Testis (tissue), 2 donors: Measurements from ENCODE around the gene ERCC8.

ENCODE experiments used
- POLR2A ChIP-seq: fragments of 450-650 bp; IDR thresholded peaks from one replicate; pipeline ENCODE4 v1.6.1; 2017; ENCODE audit warnings: antibody characterized with exemption, mild to moderate bottlenecking, moderate library complexity
- TF ChIP-seq, protein P1 (sequence below), 3 experiments: fragments of 450-650 bp in 2 of 3; fragments of 200-600 bp in 1 of 3; sonication (generic) in 1 of 3; IDR thresholded peaks; one replicate each; pipeline ENCODE4 v1.5.1; 2016 to 2019; ENCODE audit warnings: antibody characterized with exemption in 3 of 3, mild to moderate bottlenecking in 2 of 3, moderate library complexity in 1 of 3

DNA sequence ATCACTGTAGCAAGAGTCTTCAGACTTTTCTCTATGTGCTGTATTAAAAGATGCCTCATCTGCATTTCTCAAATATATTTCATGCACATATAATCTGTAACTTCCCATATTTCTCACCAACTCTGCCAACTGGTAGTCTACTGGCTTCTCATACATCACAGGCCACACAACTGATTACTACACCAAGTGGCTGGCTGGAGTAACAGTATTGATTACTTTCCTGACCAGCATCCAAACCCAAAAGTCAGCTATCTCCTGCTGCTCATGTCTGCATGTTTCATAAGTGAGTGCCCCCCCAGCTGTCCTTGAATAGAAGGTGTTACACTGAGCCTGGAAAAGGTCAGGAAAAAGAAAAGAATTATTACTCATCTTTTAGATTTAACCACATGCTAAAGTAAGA lies 17.4 kb downstream of the ERCC8 start:
- TF ChIP-seq, protein P1, sequence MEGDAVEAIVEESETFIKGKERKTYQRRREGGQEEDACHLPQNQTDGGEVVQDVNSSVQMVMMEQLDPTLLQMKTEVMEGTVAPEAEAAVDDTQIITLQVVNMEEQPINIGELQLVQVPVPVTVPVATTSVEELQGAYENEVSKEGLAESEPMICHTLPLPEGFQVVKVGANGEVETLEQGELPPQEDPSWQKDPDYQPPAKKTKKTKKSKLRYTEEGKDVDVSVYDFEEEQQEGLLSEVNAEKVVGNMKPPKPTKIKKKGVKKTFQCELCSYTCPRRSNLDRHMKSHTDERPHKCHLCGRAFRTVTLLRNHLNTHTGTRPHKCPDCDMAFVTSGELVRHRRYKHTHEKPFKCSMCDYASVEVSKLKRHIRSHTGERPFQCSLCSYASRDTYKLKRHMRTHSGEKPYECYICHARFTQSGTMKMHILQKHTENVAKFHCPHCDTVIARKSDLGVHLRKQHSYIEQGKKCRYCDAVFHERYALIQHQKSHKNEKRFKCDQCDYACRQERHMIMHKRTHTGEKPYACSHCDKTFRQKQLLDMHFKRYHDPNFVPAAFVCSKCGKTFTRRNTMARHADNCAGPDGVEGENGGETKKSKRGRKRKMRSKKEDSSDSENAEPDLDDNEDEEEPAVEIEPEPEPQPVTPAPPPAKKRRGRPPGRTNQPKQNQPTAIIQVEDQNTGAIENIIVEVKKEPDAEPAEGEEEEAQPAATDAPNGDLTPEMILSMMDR (IDR thresholded peaks at IDR 0.05), result no peak
- no peak for TF ChIP-seq POLR2A
